Measurements from ENCODE around the gene CLCN6. TPM values are rescaled to one million over a fixed set of nuclear protein-coding genes. Genes with fewer than 3 reads are reported as not detected.

The CLCN6 gene
- total and polyA plus RNA-seq, 2 donors (not counting 1 experiment from before 2014, with no cell fraction given) = 35.0 to 99.8 TPM

DNA sequence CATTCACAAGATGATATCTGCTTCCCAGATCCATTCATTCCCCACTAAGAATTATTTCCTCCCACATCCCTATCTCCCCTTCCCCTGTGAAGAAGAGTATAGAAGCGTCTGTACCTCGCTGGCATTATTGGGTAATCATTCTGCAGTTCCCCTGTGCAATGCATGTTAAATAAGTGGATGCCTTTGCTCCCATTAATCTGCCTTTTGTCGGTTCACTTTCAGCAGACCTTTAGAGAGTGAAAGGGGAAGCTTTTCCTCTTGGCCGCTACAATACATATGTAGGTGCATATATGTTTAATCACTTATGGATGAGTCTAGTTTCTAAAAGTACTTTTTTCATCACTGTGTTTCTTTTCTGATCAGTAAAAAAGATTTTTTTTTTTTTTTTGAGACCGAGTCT, 7.0 kb downstream of the CLCN6 start:
- no CpG with 5 or more reads among the region's 5 CpGs for WGBS (ENCODE audit: insufficient coverage)
- ATAC-seq (ENCODE audit: low read depth) (no peak), DNase-seq (no peak)
- H4K20me1 ChIP-seq (ENCODE audit: control insufficient read depth, insufficient read depth, low read length, poor library complexity, severe bottlenecking) = no peaks in the 10 kb centered on the region
- Mint-ChIP-seq H3K4me3 (peak overlapping the region; percentile 23), H3K27me3 (no peaks in the 10 kb centered on the region), H3K4me1 (peaks cover 61% of the 10 kb centered on the region), H3K27ac (peak overlapping the region; percentile 86), H3K9me3 (ENCODE audit: insufficient read depth) (no peaks in the 10 kb centered on the region)
- no peak overlapping the region for H3K9ac ChIP-seq (ENCODE audit: low read length)
- POLR2A ChIA-PET = no interaction called here
- no peak overlapping the region for H3K4me3 ChIP-seq (ENCODE audit: control extremely low read depth in 1 of 5, extremely low read depth in 1 of 5, insufficient read depth in 1 of 5, low read depth in 2 of 5, low read length in 4 of 5)
- intact Hi-C loops (cut with micrococcal nuclease) = no loop called here
- no peaks in the 10 kb centered on the region for H3K27me3 ChIP-seq (replicated peaks in 1 of 4; ENCODE audit: control extremely low read depth in 1 of 4, control insufficient read depth in 3 of 4, insufficient read depth in 4 of 4, low read length in 3 of 4)
- no peak overlapping the region for H2AFZ ChIP-seq (ENCODE audit: insufficient read depth, low read depth, low read length, poor library complexity, severe bottlenecking)
- peak overlapping the region in 1 of 2 donors; percentile 91 for H3K27ac ChIP-seq (ENCODE audit: low read length in 2 of 2)
- H3K36me3 ChIP-seq (replicated peaks in 1 of 2; ENCODE audit: control extremely low read depth in 1 of 2, control insufficient read depth in 1 of 2, extremely low read depth in 1 of 2, insufficient read depth in 2 of 2, low read length in 1 of 2) = peaks cover 2 to 67% of the 10 kb centered on the region in 2 experiments
- TF ChIP-seq, protein P1, sequence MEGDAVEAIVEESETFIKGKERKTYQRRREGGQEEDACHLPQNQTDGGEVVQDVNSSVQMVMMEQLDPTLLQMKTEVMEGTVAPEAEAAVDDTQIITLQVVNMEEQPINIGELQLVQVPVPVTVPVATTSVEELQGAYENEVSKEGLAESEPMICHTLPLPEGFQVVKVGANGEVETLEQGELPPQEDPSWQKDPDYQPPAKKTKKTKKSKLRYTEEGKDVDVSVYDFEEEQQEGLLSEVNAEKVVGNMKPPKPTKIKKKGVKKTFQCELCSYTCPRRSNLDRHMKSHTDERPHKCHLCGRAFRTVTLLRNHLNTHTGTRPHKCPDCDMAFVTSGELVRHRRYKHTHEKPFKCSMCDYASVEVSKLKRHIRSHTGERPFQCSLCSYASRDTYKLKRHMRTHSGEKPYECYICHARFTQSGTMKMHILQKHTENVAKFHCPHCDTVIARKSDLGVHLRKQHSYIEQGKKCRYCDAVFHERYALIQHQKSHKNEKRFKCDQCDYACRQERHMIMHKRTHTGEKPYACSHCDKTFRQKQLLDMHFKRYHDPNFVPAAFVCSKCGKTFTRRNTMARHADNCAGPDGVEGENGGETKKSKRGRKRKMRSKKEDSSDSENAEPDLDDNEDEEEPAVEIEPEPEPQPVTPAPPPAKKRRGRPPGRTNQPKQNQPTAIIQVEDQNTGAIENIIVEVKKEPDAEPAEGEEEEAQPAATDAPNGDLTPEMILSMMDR (IDR thresholded peaks at IDR 0.05) = no peak
- H3K79me2 ChIP-seq (ENCODE audit: control insufficient read depth, insufficient read depth, low read length) = peaks cover 87% of the 10 kb centered on the region
- no peaks in the 10 kb centered on the region for H3K9me3 ChIP-seq (ENCODE audit: control extremely low read depth in 1 of 3, control insufficient read depth in 2 of 3, insufficient read depth in 1 of 3, low read length in 2 of 3)
- H3K4me1 ChIP-seq (ENCODE audit: control insufficient read depth in 2 of 2, insufficient read depth in 2 of 2, low read length in 2 of 2) = peaks cover 42 to 54% of the 10 kb centered on the region in 2 donors
- CTCF ChIA-PET = interaction anchor here (0.6 kb wide), 1 partner anchor 545 kb away, joined by 4 read pairs; no protein-coding TSS in a partner anchor
- no peak overlapping the region for H3K4me2 ChIP-seq (replicated peaks; ENCODE audit: low read depth, low read length, poor library complexity, severe bottlenecking)

DNA sequence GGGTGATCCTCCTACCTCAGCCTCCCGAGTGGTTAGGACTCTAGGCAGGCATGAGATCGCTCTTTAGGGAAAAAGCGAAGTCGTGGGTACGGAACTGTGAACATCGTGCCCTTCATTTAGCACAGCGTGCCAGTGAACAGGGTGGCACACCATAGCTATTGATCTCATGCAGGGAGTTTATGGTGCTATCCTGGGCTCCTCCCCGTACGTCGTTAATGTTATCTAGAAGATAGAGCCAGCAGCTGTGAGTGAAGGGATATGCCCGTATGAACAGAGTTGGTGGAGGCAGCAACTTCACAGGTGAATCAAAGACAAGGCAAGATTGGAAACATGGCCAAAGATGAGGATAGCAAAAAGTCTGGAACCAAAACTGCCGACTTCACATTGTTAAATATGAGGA, 11.2 kb downstream of the CLCN6 start:
- peaks cover 17 to 58% of the 10 kb centered on the region in 2 experiments for H3K36me3 ChIP-seq (replicated peaks in 1 of 2; ENCODE audit: control extremely low read depth in 1 of 2, control insufficient read depth in 1 of 2, extremely low read depth in 1 of 2, insufficient read depth in 2 of 2, low read length in 1 of 2)
- H3K9me3 Mint-ChIP-seq (ENCODE audit: insufficient read depth) = no peaks in the 10 kb centered on the region
- peak overlapping the region; percentile 39 for H3K27ac Mint-ChIP-seq
- CTCF ChIA-PET = interaction anchor here (1.0 to 1.1 kb wide), 2 partner anchors 15 to 79 kb away, joined by 3 read pairs; no protein-coding TSS in a partner anchor
- H3K9ac ChIP-seq (ENCODE audit: low read length) = no peak overlapping the region
- 93% methylated on average over 12 of the region's 12 CpGs for WGBS (ENCODE audit: insufficient coverage)
- peaks cover 35% of the 10 kb centered on the region in 2 donors for H3K4me1 ChIP-seq (ENCODE audit: control insufficient read depth in 2 of 2, insufficient read depth in 2 of 2, low read length in 2 of 2)
- H3K27me3 Mint-ChIP-seq = no peaks in the 10 kb centered on the region
- H3K4me1 Mint-ChIP-seq = peaks cover 40% of the 10 kb centered on the region
- H4K20me1 ChIP-seq (ENCODE audit: control insufficient read depth, insufficient read depth, low read length, poor library complexity, severe bottlenecking) = no peaks in the 10 kb centered on the region
- no peak overlapping the region for H3K4me2 ChIP-seq (replicated peaks; ENCODE audit: low read depth, low read length, poor library complexity, severe bottlenecking)
- DNase-seq (no peak), ATAC-seq (ENCODE audit: low read depth) (no peak)
- no peak overlapping the region for H3K4me3 Mint-ChIP-seq
- H3K27ac ChIP-seq (ENCODE audit: low read length in 2 of 2) = peak overlapping the region in 1 of 2 donors; percentile 20
- H3K27me3 ChIP-seq (replicated peaks in 1 of 4; ENCODE audit: control extremely low read depth in 1 of 4, control insufficient read depth in 3 of 4, insufficient read depth in 4 of 4, low read length in 3 of 4) = no peaks in the 10 kb centered on the region
- intact Hi-C loops (cut with micrococcal nuclease) = no loop called here
- TF ChIP-seq, protein P1 (IDR thresholded peaks at IDR 0.05) = no peak
- no peak for TF ChIP-seq EZH2 (IDR thresholded peaks at IDR 0.05; ENCODE audit: borderline replicate concordance, insufficient read depth, low read depth, low read length, poor library complexity, severe bottlenecking)
- peaks cover 55% of the 10 kb centered on the region for H3K79me2 ChIP-seq (ENCODE audit: control insufficient read depth, insufficient read depth, low read length)
- H2AFZ ChIP-seq (ENCODE audit: insufficient read depth, low read depth, low read length, poor library complexity, severe bottlenecking) = no peak overlapping the region
- no peaks in the 10 kb centered on the region for H3K9me3 ChIP-seq (ENCODE audit: control extremely low read depth in 1 of 3, control insufficient read depth in 2 of 3, insufficient read depth in 1 of 3, low read length in 2 of 3)
- H3K4me3 ChIP-seq (ENCODE audit: control extremely low read depth in 1 of 5, extremely low read depth in 1 of 5, insufficient read depth in 1 of 5, low read depth in 2 of 5, low read length in 4 of 5) = no peak overlapping the region
- POLR2A ChIA-PET = no interaction called here

Measured in B cell (primary cell).